MCF 10A (cell line): ENCODE measurements around the gene COMMD9. TPM values are rescaled to one million over a fixed set of nuclear protein-coding genes. Genes with fewer than 3 reads are reported as not detected.
A peak's percentile ranks its signal among the peaks of the same experiment; 100 is the strongest.

Experiments
- BruUV-seq: library from RNA; stranded (reverse); fragments of 400-500 nt; replicated peaks from 2 replicates; lab custom pipeline; 2021; lab: Mats Ljungman, UMichigan
- CTCF ChIA-PET: fragments of 300-600 bp; sonication (Branson Sonifier 250); formaldehyde crosslinking; extraction: SDS; loops from one replicate; lab custom pipeline; 2021; ENCODE audit warnings: antibody characterized with exemption, inconsistent platforms; lab: Yijun Ruan, JAX
- POLR2A ChIA-PET: fragments of 300-600, 350-650 bp; sonication (Branson Sonifier 250); formaldehyde crosslinking; extraction: SDS; loops from one replicate; lab custom pipeline; 2020; ENCODE audit warnings: antibody characterized with exemption, inconsistent platforms; lab: Yijun Ruan, JAX
- DNase-seq: peaks from one replicate; pipeline ENCODE4 v3.0.0-alpha.2; 2018; ENCODE audit not compliant: unreplicated experiment
- H3K27ac Mint-ChIP-seq: one replicate; pipeline ENCODE4 v1.8.0; 2022; ENCODE audit warnings: mild to moderate bottlenecking, low read depth, mixed read lengths; ENCODE audit not compliant: unreplicated experiment
- H3K27me3 Mint-ChIP-seq: one replicate; pipeline ENCODE4 v1.8.0; 2022; ENCODE audit warnings: mixed read lengths; ENCODE audit not compliant: insufficient read depth, unreplicated experiment
- H3K36me3 Mint-ChIP-seq: one replicate; pipeline ENCODE4 v1.8.0; 2022; ENCODE audit warnings: mild to moderate bottlenecking, moderate library complexity, mixed read lengths; ENCODE audit not compliant: insufficient read depth, unreplicated experiment
- H3K4me1 Mint-ChIP-seq: one replicate; pipeline ENCODE4 v1.8.0; 2022; ENCODE audit warnings: mixed read lengths; ENCODE audit not compliant: insufficient read depth, unreplicated experiment
- H3K4me3 Mint-ChIP-seq: one replicate; pipeline ENCODE4 v1.8.0; 2022; ENCODE audit warnings: mild to moderate bottlenecking, moderate library complexity, mixed read lengths; ENCODE audit not compliant: unreplicated experiment
- H3K9me3 Mint-ChIP-seq: one replicate; pipeline ENCODE4 v1.8.0; 2022; ENCODE audit warnings: mixed read lengths; ENCODE audit not compliant: unreplicated experiment
- CTCF ChIP-seq: fragments of 200-600 bp; IDR thresholded peaks from one replicate; pipeline ENCODE4 v1.8.0; 2022; ENCODE audit warnings: antibody characterized with exemption, mild to moderate bottlenecking; ENCODE audit not compliant: unreplicated experiment
- intact Hi-C: fragments of 100-400 bp; cut with micrococcal nuclease; formaldehyde crosslinking; loops from 2 replicates; pipeline ENCODE4 v1.14.1; 2022
- total RNA-seq: library from RNA; stranded (reverse); gene quantifications from 2 replicates; pipeline ENCODE4 v1.2.3, GENCODE V29; 2022

COMMD9 gene
- total RNA-seq, 1 experiment from 2014 or later, result 39.8 TPM

DNA sequence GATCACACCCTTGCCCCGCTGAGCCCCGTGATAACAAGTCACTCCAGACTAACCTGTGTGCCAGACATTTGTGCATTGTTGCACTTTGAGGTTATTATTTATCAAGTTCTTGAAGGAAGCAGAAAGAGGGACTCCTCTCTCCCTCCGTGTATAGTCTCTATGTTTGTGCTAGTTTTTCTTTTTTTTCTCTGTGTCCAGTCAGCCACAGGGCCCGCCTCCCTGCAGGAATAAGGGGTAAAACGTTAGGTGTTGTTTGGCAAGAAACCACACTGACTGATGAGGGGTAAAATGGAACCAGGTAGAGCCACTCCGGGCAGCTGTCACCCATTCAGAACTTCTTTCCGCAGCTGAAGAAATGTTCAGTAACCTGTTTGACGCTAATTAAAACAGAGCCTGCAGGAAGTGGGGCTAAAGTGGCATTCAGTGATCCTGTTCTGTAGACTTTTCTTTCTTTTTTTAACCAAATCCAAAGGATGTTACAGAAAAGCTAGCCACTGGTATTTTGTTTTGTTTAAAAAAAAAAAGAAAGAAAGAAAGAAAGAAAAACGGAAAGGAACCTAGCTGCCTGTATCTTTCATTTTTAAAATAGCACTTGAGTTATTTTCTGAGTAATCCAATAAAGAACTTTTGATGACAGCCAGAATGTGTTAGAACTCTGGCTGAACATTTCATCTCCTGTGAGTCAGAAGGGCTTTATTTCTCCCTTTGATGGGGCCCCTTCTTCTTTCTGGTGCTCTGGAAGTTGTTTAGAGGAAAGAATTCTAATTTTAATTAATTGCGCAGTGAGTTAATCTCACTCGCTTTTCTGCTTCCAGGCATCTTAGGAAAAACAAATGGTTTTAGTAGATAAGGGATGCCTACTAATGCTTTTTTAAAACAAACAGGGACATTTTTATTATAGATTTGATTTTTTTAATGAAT is 58.2 kb downstream of the COMMD9 start:
- H3K4me1 Mint-ChIP-seq, result no peaks in the 10 kb centered on the region
- H3K27ac Mint-ChIP-seq, result no peak overlapping the region
- POLR2A ChIA-PET, result interaction anchor here (1.4 kb wide), 1 partner anchor 37 kb away, joined by 4 read pairs; no protein-coding TSS in a partner anchor
- H3K36me3 Mint-ChIP-seq, result peaks cover 54% of the 10 kb centered on the region
- TF ChIP-seq CTCF, result no peak
- no peak for DNase-seq
- no peak overlapping the region for H3K4me3 Mint-ChIP-seq
- H3K27me3 Mint-ChIP-seq, result no peaks in the 10 kb centered on the region
- H3K9me3 Mint-ChIP-seq, result no peaks in the 10 kb centered on the region
- CTCF ChIA-PET, result no interaction called here
- TSS peak; percentile 32 for BruUV-seq
- intact Hi-C loops, result no loop called here

GRCh38 chr11:36229091-36229705 is 60.0 kb downstream of the COMMD9 start:
- H3K27me3 Mint-ChIP-seq, result no peaks in the 10 kb centered on the region
- CTCF ChIA-PET, result no interaction called here
- TF ChIP-seq CTCF, result no peak
- no peaks in the 10 kb centered on the region for H3K9me3 Mint-ChIP-seq
- H3K36me3 Mint-ChIP-seq, result peaks cover 54% of the 10 kb centered on the region
- POLR2A ChIA-PET, result interaction anchor here (0.5 kb wide), 1 partner anchor 156 kb away, joined by 3 read pairs; no protein-coding TSS in a partner anchor
- DNase-seq, result no peak
- intact Hi-C loops, result no loop called here
- no TSS peak for BruUV-seq
- no peaks in the 10 kb centered on the region for H3K4me1 Mint-ChIP-seq
- no peak overlapping the region for H3K27ac Mint-ChIP-seq
- H3K4me3 Mint-ChIP-seq, result no peak overlapping the region

- Mint-ChIP-seq H3K9me3 (no peaks in the 10 kb centered on the region), H3K27me3 (no peaks in the 10 kb centered on the region), H3K36me3 (peaks cover 58% of the 10 kb centered on the region), H3K4me3 (no peak overlapping the region), H3K27ac (no peak overlapping the region), H3K4me1 (no peaks in the 10 kb centered on the region)
- no peak for TF ChIP-seq CTCF
- no TSS peak for BruUV-seq
- ChIA-PET CTCF (no interaction called here), POLR2A (interaction anchor here (0.5 kb wide), 1 partner anchor 155 kb away, joined by 3 read pairs; no protein-coding TSS in a partner anchor)
- intact Hi-C loops, result no loop called here
- DNase-seq, result no peak
Measured at GRCh38 chr11:36228689-36229088, 60.5 kb downstream of the COMMD9 start.

GRCh38 chr11:36227044-36227443 is 62.2 kb downstream of the COMMD9 start:
- peaks cover 56% of the 10 kb centered on the region for H3K36me3 Mint-ChIP-seq
- H3K4me1 Mint-ChIP-seq, result no peaks in the 10 kb centered on the region
- no peaks in the 10 kb centered on the region for H3K27me3 Mint-ChIP-seq
- BruUV-seq, result no TSS peak
- no peaks in the 10 kb centered on the region for H3K9me3 Mint-ChIP-seq
- no peak for DNase-seq
- POLR2A ChIA-PET, result interaction anchor here (0.7 kb wide), 2 partner anchors 13 to 349 kb away, joined by 3 read pairs; no protein-coding TSS in a partner anchor
- intact Hi-C loops, result no loop called here
- H3K27ac Mint-ChIP-seq, result no peak overlapping the region
- no peak for TF ChIP-seq CTCF
- no peak overlapping the region for H3K4me3 Mint-ChIP-seq
- CTCF ChIA-PET, result no interaction called here
